GM20431 (cell line): Measurements from ENCODE around the gene CROCC2.

Experiments
- in situ Hi-C: fragments of 300-500 bp; cut with MseI, MboI; formaldehyde crosslinking; loops from one replicate; pipeline ENCODE4 v1.15.0; 2020; ENCODE audit warnings: low sequenced_read_pairs; ENCODE audit not compliant: unreplicated experiment

The CROCC2 gene

GRCh38 chr2:240953426-240954410, 47.6 kb downstream of the CROCC2 start:
- in situ Hi-C loops: no loop called here

- in situ Hi-C loops: no loop called here
Observed at GRCh38 chr2:240954436-240955305, 48.5 kb downstream of the CROCC2 start.

GRCh38 chr2:240955306-240956170, 49.4 kb downstream of the CROCC2 start:
- in situ Hi-C loops: no loop called here

GRCh38 chr2:240956171-240956934, 50.2 kb downstream of the CROCC2 start:
- in situ Hi-C loops: no loop called here

- in situ Hi-C loops: no loop called here
Observed at GRCh38 chr2:240956935-240957655, 51.0 kb downstream of the CROCC2 start.

GRCh38 chr2:240957656-240958365, 51.7 kb downstream of the CROCC2 start:
- in situ Hi-C loops: no loop called here

GRCh38 chr2:240958366-240959213, 52.5 kb downstream of the CROCC2 start:
- in situ Hi-C loops: no loop called here

GRCh38 chr2:240959214-240959940, 53.2 kb downstream of the CROCC2 start:
- in situ Hi-C loops: no loop called here

- in situ Hi-C loops: no loop called here
Observed at GRCh38 chr2:240959941-240960308, 53.8 kb downstream of the CROCC2 start.

- in situ Hi-C loops: no loop called here
Observed at GRCh38 chr2:240960309-240960970, 54.3 kb downstream of the CROCC2 start.

GRCh38 chr2:240960971-240961876, 55.1 kb downstream of the CROCC2 start:
- in situ Hi-C loops: no loop called here

GRCh38 chr2:240961910-240962299, 55.8 kb downstream of the CROCC2 start:
- in situ Hi-C loops: no loop called here

- in situ Hi-C loops: no loop called here
Observed at GRCh38 chr2:240962300-240963064, 56.3 kb downstream of the CROCC2 start.
